GM23338 (cell line): ENCODE measurements around the gene SULT1B1. TPM values are rescaled to one million over a fixed set of nuclear protein-coding genes. Genes with fewer than 3 reads are reported as not detected.

Experiments
- ATAC-seq: fragments of 200-7000 bp; cut with Tn5 transposase; 3 replicates; pipeline ENCODE4 v1.9.1; 2020
- DNase-seq: peaks from one replicate; pipeline ENCODE4 v3.0.0-alpha.2; 2015; ENCODE audit warnings: low spot score
- H2AFZ ChIP-seq: fragments of 200-600 bp; sonication (generic); 2 replicates; pipeline ENCODE4 v1.8.0; 2016; ENCODE audit warnings: antibody characterized with exemption, mild to moderate bottlenecking, moderate library complexity
- H3F3A ChIP-seq: fragments of 200-600 bp; sonication (generic); replicated peaks from 2 replicates; pipeline ENCODE4 v1.8.0; 2017; ENCODE audit warnings: antibody characterized with exemption, mixed run types, low read depth
- H3K27ac ChIP-seq: fragments of 200-600 bp; sonication (generic); 2 replicates; pipeline ENCODE4 v1.6.1; 2016; ENCODE audit warnings: low read depth
- H3K27me3 ChIP-seq: fragments of 200-600 bp; sonication (generic); 2 replicates; pipeline ENCODE4 v1.8.0; 2016; ENCODE audit warnings: mild to moderate bottlenecking, mixed run types, moderate library complexity; ENCODE audit not compliant: insufficient read depth
- H3K36me3 ChIP-seq: fragments of 200-600 bp; sonication (generic); 2 replicates; pipeline ENCODE4 v1.8.0; 2016; ENCODE audit warnings: mild to moderate bottlenecking; ENCODE audit not compliant: insufficient read depth
- H3K4me1 ChIP-seq: fragments of 200-600 bp; sonication (generic); 2 replicates; pipeline ENCODE4 v1.8.0; 2016; ENCODE audit warnings: mild to moderate bottlenecking, moderate library complexity; ENCODE audit not compliant: insufficient read depth
- H3K4me2 ChIP-seq: fragments of 200-600 bp; sonication (generic); 2 replicates; pipeline ENCODE4 v1.7.1; 2017; ENCODE audit warnings: mixed run types
- H3K4me3 ChIP-seq: fragments of 200-600 bp; sonication (generic); 2 replicates; pipeline ENCODE4 v1.6.1; 2016; ENCODE audit warnings: mixed run types
- H3K79me2 ChIP-seq: fragments of 200-600 bp; sonication (generic); replicated peaks from 2 replicates; pipeline ENCODE4 v1.8.0; 2017; ENCODE audit warnings: mild to moderate bottlenecking; ENCODE audit not compliant: insufficient read depth
- H3K9me2 ChIP-seq: fragments of 200-600 bp; sonication (generic); 2 replicates; pipeline ENCODE4 v1.8.0; 2017; ENCODE audit not compliant: insufficient read depth
- H4K20me1 ChIP-seq: fragments of 200-600 bp; sonication (generic); replicated peaks from 2 replicates; pipeline ENCODE4 v1.8.0; 2017; ENCODE audit warnings: mild to moderate bottlenecking; ENCODE audit not compliant: insufficient read depth
- H3K27ac Mint-ChIP-seq: 2 replicates; pipeline ENCODE4 v1.8.0; 2020; ENCODE audit warnings: inconsistent platforms, mild to moderate bottlenecking, moderate library complexity, mixed read lengths
- H3K27me3 Mint-ChIP-seq: 3 replicates; pipeline ENCODE4 v1.8.0; 2022; ENCODE audit warnings: low read depth, mild to moderate bottlenecking, moderate library complexity, mixed read lengths, inconsistent platforms; ENCODE audit not compliant: insufficient read depth, poor library complexity
- H3K36me3 Mint-ChIP-seq: 3 replicates; pipeline ENCODE4 v1.8.0; 2021; ENCODE audit warnings: low read depth, mild to moderate bottlenecking, inconsistent platforms, moderate library complexity, mixed read lengths
- H3K4me1 Mint-ChIP-seq: 3 replicates; pipeline ENCODE4 v1.8.0; 2020; ENCODE audit warnings: mild to moderate bottlenecking, inconsistent platforms, mixed read lengths
- H3K4me3 Mint-ChIP-seq: 3 replicates; pipeline ENCODE4 v1.8.0; 2021; ENCODE audit warnings: moderate library complexity, mild to moderate bottlenecking, inconsistent platforms, mixed read lengths
- H3K9me3 Mint-ChIP-seq: 3 replicates; pipeline ENCODE4 v1.8.0; 2020; ENCODE audit warnings: moderate library complexity, mild to moderate bottlenecking, inconsistent platforms, mixed read lengths
- CREB1 ChIP-seq: fragments of 250-450 bp; sonication (Bioruptor Pico); IDR thresholded peaks from 2 replicates; pipeline ENCODE4 v1.5.0; 2020; ENCODE audit warnings: low read depth, mild to moderate bottlenecking, moderate library complexity
- EZH2 ChIP-seq: fragments of 200-600 bp; sonication (generic); IDR thresholded peaks from one replicate; pipeline ENCODE4 v1.8.0; 2017; ENCODE audit warnings: antibody characterized with exemption, mild to moderate bottlenecking, low read depth; ENCODE audit not compliant: unreplicated experiment
- EZH2phosphoT487 ChIP-seq: fragments of 200-600 bp; sonication (generic); IDR thresholded peaks from one replicate; pipeline ENCODE4 v1.8.1; 2018; ENCODE audit warnings: antibody characterized with exemption; ENCODE audit not compliant: unreplicated experiment
- JUNB ChIP-seq: IDR thresholded peaks from one replicate; pipeline ENCODE4 v1.6.1; 2016; ENCODE audit warnings: antibody characterized with exemption; ENCODE audit not compliant: unreplicated experiment
- NANOG ChIP-seq: IDR thresholded peaks from 2 replicates; pipeline ENCODE4 v1.6.1; 2016; ENCODE audit warnings: antibody characterized with exemption, borderline replicate concordance
- POLR2AphosphoS5 ChIP-seq: IDR thresholded peaks from 2 replicates; pipeline ENCODE4 v1.6.1; 2016; ENCODE audit warnings: antibody characterized with exemption, low read depth
- STAT1 ChIP-seq: IDR thresholded peaks from one replicate; pipeline ENCODE4 v1.6.1; 2016; ENCODE audit warnings: antibody characterized with exemption; ENCODE audit not compliant: unreplicated experiment
- ZNF114 ChIP-seq: fragments of 250-450 bp; sonication (Bioruptor Pico); IDR thresholded peaks from 2 replicates; pipeline ENCODE4 v1.5.0; 2020; ENCODE audit warnings: mild to moderate bottlenecking, moderate library complexity
- ZNF331 ChIP-seq: fragments of 250-450 bp; sonication (Bioruptor Pico); IDR thresholded peaks from 2 replicates; pipeline ENCODE4 v1.5.0; 2020; ENCODE audit warnings: low read depth, mild to moderate bottlenecking, moderate library complexity
- polyA plus RNA-seq: library from polyadenylated mRNA; unstranded; fragments of >200 nt; fragmentation: Nextera tagmentation; extraction: Ambion mirVana; gene quantifications from 2 replicates; pipeline ENCODE4 v1.2.1, GENCODE V29; 2016
- total RNA-seq: library from RNA; depleted of rRNA; stranded (reverse); fragments of >200 nt; shearing (Covaris generic); gene quantifications from 2 replicates; pipeline ENCODE4 v1.2.3, GENCODE V29; 2014
- TF ChIP-seq, protein P1 (sequence below), 2 experiments: fragments of 200-600 bp in 1 of 2; sonication (generic) in 1 of 2; conservative IDR thresholded peaks; 2 replicates each; pipeline versions ENCODE4 v1.5.1 to v1.6.1; 2016 to 2017; ENCODE audit warnings: antibody characterized with exemption in 2 of 2, low read depth in 2 of 2, mild to moderate bottlenecking in 2 of 2, moderate library complexity in 1 of 2
- TF ChIP-seq, protein P2 (sequence below): IDR thresholded peaks from one replicate; pipeline ENCODE4 v1.6.1; 2018; ENCODE audit warnings: antibody characterized with exemption; ENCODE audit not compliant: unreplicated experiment
- TF ChIP-seq, protein P3 (sequence below): IDR thresholded peaks from 2 replicates; pipeline ENCODE4 v1.6.1; 2016; ENCODE audit warnings: antibody characterized with exemption

SULT1B1 gene
- total and polyA plus RNA-seq, 2 experiments from 2014 or later, result not detected

DNA sequence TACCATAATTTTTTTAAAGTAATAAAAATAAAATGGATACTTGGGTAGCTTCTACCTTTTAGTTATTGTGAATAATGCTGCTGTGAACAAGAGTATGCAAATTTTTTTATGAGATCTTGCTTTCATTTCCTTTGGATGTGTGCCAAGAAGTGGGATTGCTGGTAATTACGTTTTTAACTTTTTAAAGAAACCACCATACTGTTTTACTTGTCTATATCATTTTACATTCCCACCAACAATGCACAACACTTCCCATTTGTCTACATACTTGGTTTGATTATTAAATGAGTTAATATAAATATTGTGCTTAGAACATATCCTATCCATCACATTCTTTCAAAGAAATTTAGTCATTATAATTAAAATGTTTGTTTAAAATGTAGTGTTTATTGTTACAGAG is 3.9 kb upstream of the SULT1B1 start:
- H3F3A ChIP-seq, result no peaks in the 10 kb centered on the region
- H3K27ac Mint-ChIP-seq, result no peak overlapping the region
- no peak overlapping the region for H3K27ac ChIP-seq
- H3K4me1 Mint-ChIP-seq, result peaks cover 9% of the 10 kb centered on the region; the same call in 2 of the 3 replicates
- H2AFZ ChIP-seq, result no peak overlapping the region
- no peak for TF ChIP-seq EZH2
- TF ChIP-seq, protein P1, sequence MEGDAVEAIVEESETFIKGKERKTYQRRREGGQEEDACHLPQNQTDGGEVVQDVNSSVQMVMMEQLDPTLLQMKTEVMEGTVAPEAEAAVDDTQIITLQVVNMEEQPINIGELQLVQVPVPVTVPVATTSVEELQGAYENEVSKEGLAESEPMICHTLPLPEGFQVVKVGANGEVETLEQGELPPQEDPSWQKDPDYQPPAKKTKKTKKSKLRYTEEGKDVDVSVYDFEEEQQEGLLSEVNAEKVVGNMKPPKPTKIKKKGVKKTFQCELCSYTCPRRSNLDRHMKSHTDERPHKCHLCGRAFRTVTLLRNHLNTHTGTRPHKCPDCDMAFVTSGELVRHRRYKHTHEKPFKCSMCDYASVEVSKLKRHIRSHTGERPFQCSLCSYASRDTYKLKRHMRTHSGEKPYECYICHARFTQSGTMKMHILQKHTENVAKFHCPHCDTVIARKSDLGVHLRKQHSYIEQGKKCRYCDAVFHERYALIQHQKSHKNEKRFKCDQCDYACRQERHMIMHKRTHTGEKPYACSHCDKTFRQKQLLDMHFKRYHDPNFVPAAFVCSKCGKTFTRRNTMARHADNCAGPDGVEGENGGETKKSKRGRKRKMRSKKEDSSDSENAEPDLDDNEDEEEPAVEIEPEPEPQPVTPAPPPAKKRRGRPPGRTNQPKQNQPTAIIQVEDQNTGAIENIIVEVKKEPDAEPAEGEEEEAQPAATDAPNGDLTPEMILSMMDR (conservative IDR thresholded peaks at IDR 0.05; ENCODE audit: low read depth in 2 of 2), result no peak
- no peak for TF ChIP-seq CREB1 (CRISPR knock-in tag)
- TF ChIP-seq STAT1, result no peak
- TF ChIP-seq ZNF331 (CRISPR knock-in tag), result no peak
- TF ChIP-seq, protein P2, sequence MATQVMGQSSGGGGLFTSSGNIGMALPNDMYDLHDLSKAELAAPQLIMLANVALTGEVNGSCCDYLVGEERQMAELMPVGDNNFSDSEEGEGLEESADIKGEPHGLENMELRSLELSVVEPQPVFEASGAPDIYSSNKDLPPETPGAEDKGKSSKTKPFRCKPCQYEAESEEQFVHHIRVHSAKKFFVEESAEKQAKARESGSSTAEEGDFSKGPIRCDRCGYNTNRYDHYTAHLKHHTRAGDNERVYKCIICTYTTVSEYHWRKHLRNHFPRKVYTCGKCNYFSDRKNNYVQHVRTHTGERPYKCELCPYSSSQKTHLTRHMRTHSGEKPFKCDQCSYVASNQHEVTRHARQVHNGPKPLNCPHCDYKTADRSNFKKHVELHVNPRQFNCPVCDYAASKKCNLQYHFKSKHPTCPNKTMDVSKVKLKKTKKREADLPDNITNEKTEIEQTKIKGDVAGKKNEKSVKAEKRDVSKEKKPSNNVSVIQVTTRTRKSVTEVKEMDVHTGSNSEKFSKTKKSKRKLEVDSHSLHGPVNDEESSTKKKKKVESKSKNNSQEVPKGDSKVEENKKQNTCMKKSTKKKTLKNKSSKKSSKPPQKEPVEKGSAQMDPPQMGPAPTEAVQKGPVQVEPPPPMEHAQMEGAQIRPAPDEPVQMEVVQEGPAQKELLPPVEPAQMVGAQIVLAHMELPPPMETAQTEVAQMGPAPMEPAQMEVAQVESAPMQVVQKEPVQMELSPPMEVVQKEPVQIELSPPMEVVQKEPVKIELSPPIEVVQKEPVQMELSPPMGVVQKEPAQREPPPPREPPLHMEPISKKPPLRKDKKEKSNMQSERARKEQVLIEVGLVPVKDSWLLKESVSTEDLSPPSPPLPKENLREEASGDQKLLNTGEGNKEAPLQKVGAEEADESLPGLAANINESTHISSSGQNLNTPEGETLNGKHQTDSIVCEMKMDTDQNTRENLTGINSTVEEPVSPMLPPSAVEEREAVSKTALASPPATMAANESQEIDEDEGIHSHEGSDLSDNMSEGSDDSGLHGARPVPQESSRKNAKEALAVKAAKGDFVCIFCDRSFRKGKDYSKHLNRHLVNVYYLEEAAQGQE, result no peak
- TF ChIP-seq POLR2AphosphoS5, result no peak
- TF ChIP-seq ZNF114 (CRISPR knock-in tag), result no peak
- TF ChIP-seq, protein P3, sequence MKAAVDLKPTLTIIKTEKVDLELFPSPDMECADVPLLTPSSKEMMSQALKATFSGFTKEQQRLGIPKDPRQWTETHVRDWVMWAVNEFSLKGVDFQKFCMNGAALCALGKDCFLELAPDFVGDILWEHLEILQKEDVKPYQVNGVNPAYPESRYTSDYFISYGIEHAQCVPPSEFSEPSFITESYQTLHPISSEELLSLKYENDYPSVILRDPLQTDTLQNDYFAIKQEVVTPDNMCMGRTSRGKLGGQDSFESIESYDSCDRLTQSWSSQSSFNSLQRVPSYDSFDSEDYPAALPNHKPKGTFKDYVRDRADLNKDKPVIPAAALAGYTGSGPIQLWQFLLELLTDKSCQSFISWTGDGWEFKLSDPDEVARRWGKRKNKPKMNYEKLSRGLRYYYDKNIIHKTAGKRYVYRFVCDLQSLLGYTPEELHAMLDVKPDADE, result no peak
- TF ChIP-seq NANOG, result no peak
- TF ChIP-seq EZH2phosphoT487, result no peak
- no peak for TF ChIP-seq JUNB
- H3K4me3 Mint-ChIP-seq, result no peak overlapping the region
- peaks cover 6% of the 10 kb centered on the region for H3K9me3 Mint-ChIP-seq
- H3K27me3 Mint-ChIP-seq, result no peaks in the 10 kb centered on the region
- no peak overlapping the region for H3K4me2 ChIP-seq
- ATAC-seq (no peak), DNase-seq (no peak)
- H3K79me2 ChIP-seq, result no peaks in the 10 kb centered on the region
- no peaks in the 10 kb centered on the region; the same call in 1 of the 2 replicates for H4K20me1 ChIP-seq
- H3K4me1 ChIP-seq, result peaks cover 11% of the 10 kb centered on the region
- 0 out of 3 replicates have a peak, but pooled peaks cover 3% of the 10 kb centered on the region for H3K36me3 Mint-ChIP-seq
- H3K27me3 ChIP-seq, result no peaks in the 10 kb centered on the region
- H3K9me2 ChIP-seq, result peaks cover 11% of the 10 kb centered on the region; the same call in 1 of the 2 replicates
- no peaks in the 10 kb centered on the region for H3K36me3 ChIP-seq
- no peak overlapping the region for H3K4me3 ChIP-seq
